ENCODE measurements around the gene WDR37.
A peak's percentile ranks its signal among the peaks of the same experiment; 100 is the strongest.

Gene WDR37

DNA sequence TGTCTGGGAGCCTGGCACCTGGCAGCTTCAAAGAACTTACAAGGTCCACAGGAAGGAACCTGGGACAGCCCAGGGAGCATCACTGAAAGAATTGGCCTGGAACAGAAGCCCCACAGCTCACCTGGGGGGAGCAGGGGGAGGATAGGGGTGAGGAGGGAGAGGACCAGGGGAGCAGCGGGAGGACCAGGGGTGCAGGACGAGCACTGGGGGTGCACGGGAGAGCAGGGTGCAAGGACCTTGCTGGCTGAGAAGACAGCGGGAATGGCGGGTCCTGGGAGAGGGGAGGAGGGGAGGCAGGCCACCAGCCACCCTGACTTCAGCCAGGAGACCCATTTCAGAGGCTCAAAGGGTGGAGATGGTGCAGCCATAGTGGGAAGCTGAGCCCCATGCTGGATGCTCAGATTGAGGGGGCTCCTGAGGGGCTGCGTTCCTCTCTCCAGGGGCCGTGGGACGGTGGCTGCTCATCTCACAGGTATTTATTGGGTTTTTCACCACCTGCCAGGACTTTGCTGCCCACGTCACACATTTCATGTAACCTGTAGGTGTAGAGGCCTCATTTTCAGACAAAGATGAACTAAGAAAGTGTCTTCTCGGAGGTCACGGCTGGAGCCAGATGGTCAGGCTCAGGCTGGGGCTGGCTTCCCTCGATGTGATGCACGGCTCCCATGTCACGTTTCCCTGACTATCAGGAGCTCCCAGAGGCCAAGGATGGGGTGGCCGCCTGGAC, 110.1 kb downstream of the WDR37 start:
- no peaks in the 10 kb centered on the region for H3K27me3 ChIP-seq
- TF ChIP-seq Cebpa-rat (IDR thresholded peaks at IDR 0.05) = no peak
- no peaks in the 10 kb centered on the region for H3K36me3 ChIP-seq
- H3K9me3 ChIP-seq = no peaks in the 10 kb centered on the region
- peaks cover 12% of the 10 kb centered on the region; the same call in 1 of the 2 replicates for H3K4me1 ChIP-seq
- no peak overlapping the region for H3K9ac ChIP-seq
- no peak overlapping the region for H3K4me2 ChIP-seq
- H3K27ac ChIP-seq = no peak overlapping the region
- no peak overlapping the region for H3K4me3 ChIP-seq
- H4K20me1 ChIP-seq = no peaks in the 10 kb centered on the region

- Histone ChIP-seq H3K4me3 (no peak overlapping the region), H4K20me1 (no peaks in the 10 kb centered on the region), H3K9me3 (no peaks in the 10 kb centered on the region), H3K4me2 (no peak overlapping the region), H3K9ac (no peak overlapping the region), H3K27ac (no peak overlapping the region), H3K36me3 (no peaks in the 10 kb centered on the region), H3K4me1 (peaks cover 18% of the 10 kb centered on the region), H3K27me3 (no peaks in the 10 kb centered on the region)
- TF ChIP-seq Cebpa-rat (IDR thresholded peaks at IDR 0.05) = no peak
Observed at GRCh38 chr10:1166828-1167275, 110.7 kb downstream of the WDR37 start.

DNA sequence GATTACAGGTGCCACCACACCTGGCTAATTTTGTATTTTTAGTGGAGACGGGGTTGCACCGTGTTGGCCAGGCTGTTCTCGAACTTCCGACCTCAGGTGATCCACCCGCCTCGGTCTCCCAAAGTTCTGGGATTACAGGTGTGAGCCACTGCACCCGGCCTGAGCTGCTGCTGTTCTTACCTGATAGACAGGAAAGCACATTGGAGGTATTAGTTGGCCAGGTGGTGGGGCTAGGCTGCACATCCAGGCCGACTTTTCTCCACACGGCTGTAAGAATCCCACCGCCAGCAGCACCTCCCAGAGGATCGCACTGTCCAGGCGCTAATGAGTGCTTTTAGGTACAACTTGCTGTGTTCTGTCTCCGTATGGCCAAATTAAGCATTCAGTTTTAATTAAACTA, 112.6 kb downstream of the WDR37 start:
- Histone ChIP-seq H3K4me1 (peaks cover 37% of the 10 kb centered on the region), H3K27ac (no peak overlapping the region), H4K20me1 (no peaks in the 10 kb centered on the region), H3K27me3 (no peaks in the 10 kb centered on the region), H3K9me3 (no peaks in the 10 kb centered on the region), H3K4me3 (no peak overlapping the region), H3K4me2 (no peak overlapping the region), H3K36me3 (no peaks in the 10 kb centered on the region), H3K9ac (no peak overlapping the region)
- no peak for TF ChIP-seq Cebpa-rat (IDR thresholded peaks at IDR 0.05)

DNA sequence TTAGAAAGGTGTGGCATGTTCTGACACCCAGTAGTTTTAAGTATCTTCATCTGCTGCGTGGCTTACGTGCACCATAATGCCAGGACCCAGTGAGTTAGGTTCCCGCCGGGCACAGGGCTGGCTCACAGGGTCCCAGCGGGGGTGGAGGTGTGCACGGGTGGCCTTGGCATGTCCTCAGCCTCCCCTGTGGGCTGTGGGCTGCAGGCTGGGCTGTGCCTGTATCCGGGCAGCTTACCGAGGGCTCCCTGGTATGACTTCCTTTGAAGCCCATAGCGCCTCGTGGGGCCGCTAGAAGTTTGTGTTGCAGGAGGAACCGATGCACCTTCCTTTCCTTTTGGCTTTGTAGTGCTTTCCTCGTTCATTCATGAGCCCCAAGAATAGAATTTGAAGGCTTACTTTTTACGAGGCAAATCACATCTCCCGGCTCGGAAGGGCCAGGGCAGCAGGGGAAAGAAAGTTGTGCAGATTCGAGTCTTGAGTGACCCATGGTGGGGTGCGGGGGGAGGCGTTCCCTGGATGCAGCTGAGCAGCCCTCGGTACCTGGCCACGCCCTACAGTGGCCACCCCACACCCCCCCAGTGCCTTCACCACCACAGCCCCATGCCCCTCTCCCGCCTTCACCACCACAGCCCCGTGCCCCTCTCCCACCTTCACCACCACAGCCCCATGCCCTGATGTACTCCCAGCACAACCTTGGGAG, 113.2 kb downstream of the WDR37 start:
- no peak for TF ChIP-seq Cebpa-rat (IDR thresholded peaks at IDR 0.05)
- H3K9ac ChIP-seq = no peak overlapping the region
- no peaks in the 10 kb centered on the region for H3K27me3 ChIP-seq
- no peak overlapping the region for H3K27ac ChIP-seq
- H4K20me1 ChIP-seq = no peaks in the 10 kb centered on the region
- no peaks in the 10 kb centered on the region for H3K36me3 ChIP-seq
- no peak overlapping the region for H3K4me3 ChIP-seq
- no peaks in the 10 kb centered on the region for H3K9me3 ChIP-seq
- H3K4me2 ChIP-seq = peak overlapping the region; percentile 22; the same call in 1 of the 2 replicates
- peaks cover 43% of the 10 kb centered on the region for H3K4me1 ChIP-seq

GRCh38 chr10:1169981-1170866, 114.0 kb downstream of the WDR37 start:
- peaks cover 52% of the 10 kb centered on the region for H3K4me1 ChIP-seq
- H3K27me3 ChIP-seq = no peaks in the 10 kb centered on the region
- no peak overlapping the region for H3K4me3 ChIP-seq
- H3K9me3 ChIP-seq = no peaks in the 10 kb centered on the region
- H3K9ac ChIP-seq = no peak overlapping the region
- no peak for TF ChIP-seq Cebpa-rat (IDR thresholded peaks at IDR 0.05)
- no peak overlapping the region for H3K4me2 ChIP-seq
- no peak overlapping the region for H3K27ac ChIP-seq
- H4K20me1 ChIP-seq = no peaks in the 10 kb centered on the region
- no peaks in the 10 kb centered on the region for H3K36me3 ChIP-seq

DNA sequence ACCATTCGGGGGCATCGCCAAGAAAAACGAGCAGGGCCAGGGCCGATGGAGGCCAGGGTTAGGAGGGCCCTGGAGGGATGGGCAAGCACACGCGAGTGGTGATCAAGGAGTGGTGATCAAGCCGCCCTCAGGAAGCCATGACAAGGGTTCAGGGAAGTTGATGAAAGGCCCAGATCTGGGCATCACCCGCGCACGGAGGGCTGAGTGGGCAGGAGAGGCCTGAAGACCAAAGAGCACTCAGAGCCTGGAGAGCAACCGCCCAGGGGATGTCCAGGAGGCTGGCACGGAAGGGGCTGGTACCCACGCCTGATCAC, 114.6 kb downstream of the WDR37 start:
- peaks cover 57% of the 10 kb centered on the region for H3K4me1 ChIP-seq
- H3K9me3 ChIP-seq = no peaks in the 10 kb centered on the region
- no peak overlapping the region for H3K9ac ChIP-seq
- H3K4me3 ChIP-seq = no peak overlapping the region
- no peak for TF ChIP-seq Cebpa-rat (IDR thresholded peaks at IDR 0.05)
- H3K27me3 ChIP-seq = no peaks in the 10 kb centered on the region
- H3K36me3 ChIP-seq = no peaks in the 10 kb centered on the region
- H3K27ac ChIP-seq = no peak overlapping the region
- H3K4me2 ChIP-seq = no peak overlapping the region
- no peaks in the 10 kb centered on the region for H4K20me1 ChIP-seq

- Histone ChIP-seq H3K4me3 (no peak overlapping the region), H3K27me3 (no peaks in the 10 kb centered on the region), H3K4me1 (peaks cover 57% of the 10 kb centered on the region), H3K36me3 (no peaks in the 10 kb centered on the region), H3K9ac (no peak overlapping the region), H3K27ac (no peak overlapping the region), H3K9me3 (no peaks in the 10 kb centered on the region), H3K4me2 (peak overlapping the region; percentile 62; the same call in 1 of the 2 replicates), H4K20me1 (no peaks in the 10 kb centered on the region)
- TF ChIP-seq Cebpa-rat (IDR thresholded peaks at IDR 0.05) = no peak
Observed at GRCh38 chr10:1171182-1171581, 115.0 kb downstream of the WDR37 start.

DNA sequence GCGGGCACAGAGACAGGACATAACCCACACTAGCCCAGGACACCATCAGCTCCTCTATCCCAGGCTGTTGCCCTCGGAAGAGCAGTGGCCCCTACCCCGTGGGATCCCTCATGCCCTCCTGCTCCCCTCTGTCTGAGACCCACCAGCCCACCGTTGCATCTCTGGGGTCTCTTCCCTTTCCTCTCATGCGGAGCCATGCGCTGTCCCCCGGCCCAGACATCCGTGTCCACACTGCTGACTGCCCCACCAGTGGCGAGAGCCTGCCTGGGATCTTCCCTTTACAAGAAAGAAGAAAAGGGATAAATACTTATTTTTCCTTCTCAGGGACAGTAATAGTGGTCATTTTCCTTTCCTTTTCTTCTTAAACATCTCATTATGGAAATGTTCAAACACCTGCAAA, 115.4 kb downstream of the WDR37 start:
- no peak for TF ChIP-seq Cebpa-rat (IDR thresholded peaks at IDR 0.05)
- H3K4me1 ChIP-seq = peaks cover 57% of the 10 kb centered on the region
- no peaks in the 10 kb centered on the region for H3K36me3 ChIP-seq
- peak overlapping the region; percentile 62 for H3K4me2 ChIP-seq
- H3K9ac ChIP-seq = no peak overlapping the region
- no peaks in the 10 kb centered on the region for H3K27me3 ChIP-seq
- H3K9me3 ChIP-seq = no peaks in the 10 kb centered on the region
- no peak overlapping the region for H3K27ac ChIP-seq
- H3K4me3 ChIP-seq = no peak overlapping the region
- no peaks in the 10 kb centered on the region for H4K20me1 ChIP-seq

DNA sequence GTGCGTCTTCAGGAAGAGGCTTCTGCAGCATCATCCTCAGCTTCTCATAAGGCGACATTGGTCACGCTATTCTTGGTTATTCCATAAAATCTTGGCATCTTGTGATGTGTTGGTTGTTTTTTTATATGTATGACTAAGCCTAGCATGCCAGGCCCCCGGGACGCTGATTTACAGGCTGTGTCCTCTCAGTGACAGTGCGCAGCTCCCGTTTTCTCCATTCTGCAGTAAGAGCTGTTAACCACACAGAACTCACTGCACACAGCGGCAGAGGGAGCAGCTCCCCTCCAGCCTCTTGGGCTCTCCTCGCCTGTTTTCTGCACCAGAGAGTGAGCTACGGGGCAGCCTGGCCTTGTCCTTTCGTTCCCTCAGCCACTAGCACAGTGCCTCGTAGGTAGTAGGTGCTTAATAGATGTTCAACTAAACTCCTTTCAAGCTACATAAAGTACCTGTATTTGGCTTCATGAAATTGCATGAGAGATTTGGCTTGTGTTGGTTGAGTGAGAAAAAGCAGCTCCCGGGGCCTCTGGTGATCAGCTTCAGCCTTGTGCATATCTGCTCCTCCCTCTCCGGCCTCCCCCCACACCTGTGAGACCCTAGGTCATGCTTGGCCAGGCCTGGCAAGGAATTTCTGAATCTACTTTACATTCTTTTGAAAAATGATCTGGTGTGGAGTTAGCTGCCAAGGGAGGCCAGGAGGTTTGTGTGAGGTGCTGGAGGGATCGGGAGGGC, 116.2 kb downstream of the WDR37 start:
- H3K36me3 ChIP-seq = no peaks in the 10 kb centered on the region
- H3K9me3 ChIP-seq = no peaks in the 10 kb centered on the region
- TF ChIP-seq Cebpa-rat (IDR thresholded peaks at IDR 0.05) = no peak
- no peaks in the 10 kb centered on the region for H4K20me1 ChIP-seq
- no peaks in the 10 kb centered on the region for H3K27me3 ChIP-seq
- peaks cover 57% of the 10 kb centered on the region for H3K4me1 ChIP-seq
- peak overlapping the region; percentile 62 for H3K4me2 ChIP-seq
- H3K27ac ChIP-seq = no peak overlapping the region; the same call in 1 of the 2 replicates
- H3K9ac ChIP-seq = no peak overlapping the region
- H3K4me3 ChIP-seq = no peak overlapping the region

All from BLaER1 (cell line).